Endodermal cell (in vitro differentiated cells): ENCODE results near the gene SKAP1. TPM values are rescaled to one million over a fixed set of nuclear protein-coding genes. Genes with fewer than 3 reads are reported as not detected.

Source experiments
- DNase-seq: peaks from one replicate; pipeline ENCODE4 v3.0.0-alpha.2; 2017
- H3K27ac ChIP-seq: 2 replicates; pipeline ENCODE4 v1.5.1; 2013; ENCODE audit warnings: mild to moderate bottlenecking, low read depth, low read length, moderate library complexity
- H3K27me3 ChIP-seq: 2 replicates; pipeline ENCODE4 v1.6.1; 2013; ENCODE audit warnings: mild to moderate bottlenecking, low read length, moderate library complexity; ENCODE audit not compliant: insufficient read depth, control insufficient read depth, poor library complexity, severe bottlenecking
- H3K36me3 ChIP-seq: 2 replicates; pipeline ENCODE4 v1.7.0; 2013; ENCODE audit warnings: mild to moderate bottlenecking, low read length, moderate library complexity; ENCODE audit not compliant: control insufficient read depth, insufficient read depth
- H3K4me1 ChIP-seq: one replicate; pipeline ENCODE4 v1.7.0; 2013; ENCODE audit warnings: low read length; ENCODE audit not compliant: control insufficient read depth, insufficient read depth
- H3K4me3 ChIP-seq: 2 replicates; pipeline ENCODE4 v1.5.1; 2013; ENCODE audit warnings: mild to moderate bottlenecking, low read length, moderate library complexity
- H3K9ac ChIP-seq: 2 replicates; pipeline ENCODE4 v1.6.1; 2013; ENCODE audit warnings: mild to moderate bottlenecking, low read length, moderate library complexity; ENCODE audit not compliant: poor library complexity, severe bottlenecking; ENCODE audit errors: extremely low read depth
- H3K9me3 ChIP-seq: 2 replicates; pipeline ENCODE4 v1.6.1; 2013; ENCODE audit warnings: mild to moderate bottlenecking, low read length, moderate library complexity; ENCODE audit not compliant: control insufficient read depth
- H3K27ac Mint-ChIP-seq: 2 replicates; pipeline ENCODE4 v1.8.0; 2020; ENCODE audit warnings: mixed read lengths
- H3K27me3 Mint-ChIP-seq: 2 replicates; pipeline ENCODE4 v1.8.0; 2021; ENCODE audit warnings: mild to moderate bottlenecking, mixed read lengths; ENCODE audit not compliant: insufficient read depth
- H3K36me3 Mint-ChIP-seq: 2 replicates; pipeline ENCODE4 v1.8.0; 2020; ENCODE audit warnings: low read depth, mixed read lengths
- H3K4me1 Mint-ChIP-seq: 2 replicates; pipeline ENCODE4 v1.8.0; 2020; ENCODE audit warnings: mixed read lengths
- H3K4me3 Mint-ChIP-seq: 2 replicates; pipeline ENCODE4 v1.8.0; 2020; ENCODE audit warnings: mild to moderate bottlenecking, moderate library complexity, mixed read lengths
- H3K9me3 Mint-ChIP-seq: 2 replicates; pipeline ENCODE4 v1.8.0; 2020; ENCODE audit warnings: mild to moderate bottlenecking, mixed read lengths
- WGBS, 2 experiments: methylation state at CpG; one replicate each; pipeline versions ENCODE4 v1.1.5 to v1.1.7; 2013; ENCODE audit warnings: missing lambda C conversion rate in 2 of 2, mixed read lengths in 1 of 2; ENCODE audit not compliant: insufficient coverage in 1 of 2, insufficient read length in 1 of 2; 5-methylcytosine and 5-hydroxymethylcytosine counted together
- total RNA-seq, 2 donors: library from RNA; stranded (reverse); fragmentation: NEBNext Ultra II Directional in 1 of 2; extraction: Animal tissue kit (Norgen Biotek cat#: 25700) in 1 of 2; gene quantifications; 2 replicates in 1 of 2; 3 replicates in 1 of 2; pipeline ENCODE4 v1.2.1, GENCODE V29; 2021
- TF ChIP-seq, protein P1 (sequence below): fragments of 200-600 bp; sonication (generic); conservative IDR thresholded peaks from 2 replicates; pipeline ENCODE4 v1.5.0; 2021; ENCODE audit warnings: antibody characterized with exemption, mild to moderate bottlenecking

The SKAP1 gene
- total RNA-seq, 2 donors from 2014 or later: 0.31 to 0.53 TPM

DNA sequence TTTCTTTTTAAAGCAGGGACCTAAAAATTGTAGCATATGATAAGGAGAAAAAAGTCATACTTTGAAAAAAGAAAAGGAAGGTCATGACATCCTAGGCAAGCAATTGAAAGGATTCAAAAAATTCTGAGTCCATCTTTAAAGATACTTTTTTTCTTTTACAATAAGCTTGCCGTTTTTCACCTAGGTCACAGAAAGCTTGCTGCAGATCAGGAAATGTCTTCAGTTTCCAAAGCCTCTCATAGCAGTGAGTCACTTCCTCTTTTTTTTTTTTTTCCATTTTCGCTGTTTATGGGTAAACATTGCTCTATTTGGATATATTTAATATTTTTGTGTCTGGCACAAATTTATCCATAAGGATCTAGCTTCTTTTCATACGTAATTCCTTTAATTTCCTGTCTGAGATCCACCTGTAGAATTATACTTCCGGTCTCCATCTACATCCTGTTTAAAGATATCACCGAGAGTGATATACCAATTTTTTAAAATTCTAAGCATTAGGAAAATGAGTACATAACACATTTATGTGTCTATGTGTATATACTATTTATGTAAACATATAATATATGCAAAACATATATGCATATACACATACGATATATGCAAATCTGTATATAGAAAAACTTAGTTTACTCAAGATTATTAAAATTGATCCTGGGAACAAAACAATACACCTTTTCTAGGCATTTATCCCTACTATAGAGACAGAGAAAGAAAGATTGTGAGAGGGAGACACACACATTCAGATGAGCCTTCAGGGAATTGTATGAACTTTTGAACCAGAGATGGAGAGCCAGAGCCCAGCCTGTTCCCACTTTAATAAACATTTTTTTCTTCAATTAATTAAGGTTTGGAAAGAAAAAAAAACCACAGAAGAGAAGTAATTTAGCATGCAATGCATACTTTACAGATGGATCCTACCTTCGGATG lies 134.4 kb downstream of the SKAP1 start:
- no peaks in the 10 kb centered on the region for H3K4me1 ChIP-seq
- no peak overlapping the region for H3K4me3 ChIP-seq
- Mint-ChIP-seq H3K4me3 (no peak overlapping the region), H3K27me3 (peaks cover 6% of the 10 kb centered on the region), H3K4me1 (peaks cover 14% of the 10 kb centered on the region), H3K9me3 (no peaks in the 10 kb centered on the region), H3K36me3 (no peaks in the 10 kb centered on the region), H3K27ac (no peak overlapping the region)
- no peaks in the 10 kb centered on the region for H3K9me3 ChIP-seq
- TF ChIP-seq, protein P1, sequence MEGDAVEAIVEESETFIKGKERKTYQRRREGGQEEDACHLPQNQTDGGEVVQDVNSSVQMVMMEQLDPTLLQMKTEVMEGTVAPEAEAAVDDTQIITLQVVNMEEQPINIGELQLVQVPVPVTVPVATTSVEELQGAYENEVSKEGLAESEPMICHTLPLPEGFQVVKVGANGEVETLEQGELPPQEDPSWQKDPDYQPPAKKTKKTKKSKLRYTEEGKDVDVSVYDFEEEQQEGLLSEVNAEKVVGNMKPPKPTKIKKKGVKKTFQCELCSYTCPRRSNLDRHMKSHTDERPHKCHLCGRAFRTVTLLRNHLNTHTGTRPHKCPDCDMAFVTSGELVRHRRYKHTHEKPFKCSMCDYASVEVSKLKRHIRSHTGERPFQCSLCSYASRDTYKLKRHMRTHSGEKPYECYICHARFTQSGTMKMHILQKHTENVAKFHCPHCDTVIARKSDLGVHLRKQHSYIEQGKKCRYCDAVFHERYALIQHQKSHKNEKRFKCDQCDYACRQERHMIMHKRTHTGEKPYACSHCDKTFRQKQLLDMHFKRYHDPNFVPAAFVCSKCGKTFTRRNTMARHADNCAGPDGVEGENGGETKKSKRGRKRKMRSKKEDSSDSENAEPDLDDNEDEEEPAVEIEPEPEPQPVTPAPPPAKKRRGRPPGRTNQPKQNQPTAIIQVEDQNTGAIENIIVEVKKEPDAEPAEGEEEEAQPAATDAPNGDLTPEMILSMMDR: no peak
- 64 to 88% methylated on average over 1 to 5 of the region's 7 CpGs for WGBS, 2 experiments
- H3K9ac ChIP-seq: no peak overlapping the region
- no peak for DNase-seq
- H3K27me3 ChIP-seq: no peaks in the 10 kb centered on the region
- H3K36me3 ChIP-seq: no peaks in the 10 kb centered on the region
- no peak overlapping the region for H3K27ac ChIP-seq

GRCh38 chr17:48294806-48295361 lies 135.1 kb downstream of the SKAP1 start:
- H3K27ac Mint-ChIP-seq: no peak overlapping the region
- WGBS, 2 experiments: 77 to 88% methylated on average over 2 to 3 of the region's 3 CpGs
- TF ChIP-seq, protein P1: no peak
- no peak overlapping the region for H3K27ac ChIP-seq
- no peaks in the 10 kb centered on the region for H3K36me3 Mint-ChIP-seq
- no peaks in the 10 kb centered on the region for H3K27me3 ChIP-seq
- H3K4me3 ChIP-seq: no peak overlapping the region
- H3K4me3 Mint-ChIP-seq: no peak overlapping the region
- no peak overlapping the region for H3K9ac ChIP-seq
- peaks cover 14% of the 10 kb centered on the region for H3K4me1 Mint-ChIP-seq
- no peaks in the 10 kb centered on the region for H3K9me3 ChIP-seq
- H3K27me3 Mint-ChIP-seq: peaks cover 2% of the 10 kb centered on the region
- no peaks in the 10 kb centered on the region for H3K4me1 ChIP-seq
- DNase-seq: no peak
- H3K36me3 ChIP-seq: no peaks in the 10 kb centered on the region
- no peaks in the 10 kb centered on the region for H3K9me3 Mint-ChIP-seq

DNA sequence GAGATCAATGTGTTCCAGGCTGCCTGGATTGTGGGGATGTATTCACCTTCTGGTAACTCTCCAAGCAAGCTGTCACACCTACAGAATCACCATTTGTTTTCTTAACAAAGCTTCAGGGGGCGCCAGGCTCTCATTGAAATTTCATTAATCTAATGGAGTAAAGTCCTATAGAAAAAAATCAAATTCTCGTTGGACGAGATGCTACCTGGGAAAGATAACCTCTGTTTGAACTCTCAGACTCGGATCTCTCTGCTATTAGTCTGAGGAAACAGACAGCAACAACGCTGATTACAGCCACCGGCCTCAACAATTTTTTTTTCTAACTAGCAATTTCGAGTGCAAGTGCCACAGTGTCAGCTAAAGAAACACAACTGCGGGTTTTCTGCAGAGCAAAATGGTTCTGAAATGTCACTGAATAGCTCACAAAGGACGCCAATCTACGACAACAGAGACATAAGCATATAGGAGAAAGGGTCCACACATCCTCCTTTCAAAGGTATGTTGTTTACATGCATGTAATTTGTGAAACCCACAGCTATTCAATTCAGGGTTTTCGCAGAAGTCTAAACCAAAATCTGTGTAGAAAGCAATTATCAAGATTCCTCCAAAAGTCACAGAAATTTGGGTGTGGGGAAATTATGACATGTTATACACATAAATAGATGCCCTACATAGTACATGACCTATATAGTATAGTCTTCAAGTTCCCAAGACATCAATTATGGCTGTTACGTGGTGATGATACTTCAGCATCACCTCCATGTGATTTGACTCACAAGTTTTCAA lies 135.8 kb downstream of the SKAP1 start:
- Mint-ChIP-seq H3K27me3 (no peaks in the 10 kb centered on the region), H3K4me3 (no peak overlapping the region), H3K36me3 (no peaks in the 10 kb centered on the region), H3K27ac (no peak overlapping the region), H3K4me1 (peaks cover 14% of the 10 kb centered on the region), H3K9me3 (no peaks in the 10 kb centered on the region)
- no peaks in the 10 kb centered on the region for H3K36me3 ChIP-seq
- H3K9me3 ChIP-seq: no peaks in the 10 kb centered on the region
- no peaks in the 10 kb centered on the region for H3K27me3 ChIP-seq
- H3K4me1 ChIP-seq: no peaks in the 10 kb centered on the region
- 76 to 90% methylated on average over 10 to 12 of the region's 12 CpGs for whole genome bisulfite sequencing, 2 experiments
- no peak overlapping the region for H3K27ac ChIP-seq
- TF ChIP-seq, protein P1: peak; percentile 42
- DNase-seq: peak; percentile 58
- no peak overlapping the region for H3K4me3 ChIP-seq
- H3K9ac ChIP-seq: no peak overlapping the region
